Endothelial cell of umbilical vein (primary cell): ENCODE measurements around the gene HTRA2. TPM values are rescaled to one million over a fixed set of nuclear protein-coding genes. Genes with fewer than 3 reads are reported as not detected.
"Not testable (repeated sequence)": the region's sequence is repeated elsewhere in the genome, so short reads cannot be mapped to it uniquely, and the experiment has no call there.

ENCODE experiments used
- BruUV-seq: library from RNA; stranded (reverse); fragments of 400-500 nt; replicated peaks from 2 replicates; lab custom pipeline; 2021; lab: Mats Ljungman, UMichigan
- CTCF ChIA-PET: fragments of 300-600, 350-600 bp; sonication (Branson Sonifier 250); formaldehyde crosslinking; loops from one replicate; lab custom pipeline; 2021; ENCODE audit warnings: antibody characterized with exemption, inconsistent platforms; lab: Charles Lee
- POLR2A ChIA-PET: fragments of 300-600, 350-600 bp; sonication (Branson Sonifier 250); formaldehyde crosslinking; loops from one replicate; lab custom pipeline; 2021; ENCODE audit warnings: antibody characterized with exemption, inconsistent platforms; lab: Charles Lee
- DNase-seq: peaks from one replicate; pipeline ENCODE4 v3.0.0-alpha.2; 2011; ENCODE audit warnings: low read depth, low spot score
- FAIRE-seq: peaks from 2 replicates; lab custom pipeline; 2011; peaks lifted over from hg19 to GRCh38; lab: Jason Lieb, UNC
- H2AFZ ChIP-seq: 2 replicates; pipeline ENCODE4 v1.6.0; 2012; ENCODE audit warnings: low read depth, low read length, control low read depth, inconsistent platforms
- H3K27ac ChIP-seq: 2 replicates; pipeline ENCODE4 v1.5.1; 2011; ENCODE audit warnings: low read depth, mild to moderate bottlenecking, control low read depth, low read length, moderate library complexity; ENCODE audit not compliant: insufficient read depth
- H3K27me3 ChIP-seq, 2 experiments: 2 replicates each; pipeline versions ENCODE4 v1.6.0 to v1.6.1; 2011; ENCODE audit warnings: low read length in 2 of 2, mixed read lengths in 1 of 2; ENCODE audit not compliant: control insufficient read depth in 2 of 2, insufficient read depth in 2 of 2
- H3K36me3 ChIP-seq, 2 experiments: 2 replicates in 1 of 2; 3 replicates in 1 of 2; pipeline ENCODE4 v1.5.1; 2011; ENCODE audit warnings: low read length in 2 of 2, mild to moderate bottlenecking in 1 of 2, moderate library complexity in 1 of 2; ENCODE audit not compliant: control insufficient read depth in 2 of 2, insufficient read depth in 2 of 2; ENCODE audit errors: extremely low read depth in 1 of 2
- H3K4me1 ChIP-seq: 3 replicates; pipeline ENCODE4 v1.5.1; 2011; ENCODE audit warnings: mild to moderate bottlenecking, low read length; ENCODE audit not compliant: control insufficient read depth, insufficient read depth; ENCODE audit errors: extremely low read depth
- H3K4me2 ChIP-seq: 2 replicates; pipeline ENCODE4 v1.6.1; 2011; ENCODE audit warnings: low read length, control low read depth, mixed read lengths; ENCODE audit not compliant: insufficient read depth
- H3K4me3 ChIP-seq, 3 experiments: fragments of 200-600 bp in 1 of 3; sonication (generic), shearing (Covaris generic) in 1 of 3; replicated peaks in 1 of 3; 2 replicates each; pipeline ENCODE4 v1.5.1; 2011 to 2016; ENCODE audit warnings: control low read depth in 3 of 3, low read length in 3 of 3, mild to moderate bottlenecking in 2 of 3, inconsistent platforms in 1 of 3, low read depth in 1 of 3, moderate library complexity in 1 of 3; ENCODE audit not compliant: insufficient read depth in 1 of 3
- H3K79me2 ChIP-seq: 2 replicates; pipeline ENCODE4 v1.6.0; 2012; ENCODE audit warnings: low read length, inconsistent platforms; ENCODE audit not compliant: control insufficient read depth, insufficient read depth
- H3K9ac ChIP-seq: replicated peaks from 2 replicates; pipeline ENCODE3; 2011; ENCODE audit warnings: low read length, control low read depth; ENCODE audit not compliant: insufficient read depth; ENCODE audit errors: extremely low read depth
- H3K9me1 ChIP-seq: replicated peaks from 3 replicates; pipeline ENCODE4 v1.6.0; 2011; ENCODE audit warnings: mild to moderate bottlenecking, low read length; ENCODE audit not compliant: control insufficient read depth, insufficient read depth; ENCODE audit errors: extremely low read depth
- H3K9me3 ChIP-seq: replicated peaks from 2 replicates; pipeline ENCODE4 v1.5.1; 2012; ENCODE audit warnings: low read length, inconsistent platforms; ENCODE audit not compliant: control insufficient read depth, insufficient read depth
- H4K20me1 ChIP-seq: replicated peaks from 2 replicates; pipeline ENCODE3; 2011; ENCODE audit warnings: mild to moderate bottlenecking, low read length; ENCODE audit not compliant: control insufficient read depth, insufficient read depth; ENCODE audit errors: extremely low read depth
- EZH2 ChIP-seq: IDR thresholded peaks from 2 replicates; pipeline ENCODE4 v1.6.1; 2012; ENCODE audit warnings: borderline replicate concordance, low read depth, mild to moderate bottlenecking, moderate library complexity, low read length, inconsistent platforms; ENCODE audit not compliant: severe bottlenecking
- FOS ChIP-seq: IDR thresholded peaks from 2 replicates; pipeline ENCODE4 v1.6.1; 2011; ENCODE audit warnings: mild to moderate bottlenecking, low read length, moderate library complexity, borderline replicate concordance; ENCODE audit not compliant: insufficient read depth
- GATA2 ChIP-seq: IDR thresholded peaks from 2 replicates; pipeline ENCODE4 v1.7.0; 2011; ENCODE audit warnings: low read depth, mild to moderate bottlenecking, moderate library complexity, mixed read lengths, low read length; ENCODE audit not compliant: insufficient read length, insufficient read depth
- JUN ChIP-seq: IDR thresholded peaks from 2 replicates; pipeline ENCODE4 v1.6.1; 2011; ENCODE audit warnings: borderline replicate concordance, low read depth; ENCODE audit not compliant: insufficient read length, insufficient read depth
- MYC ChIP-seq: IDR thresholded peaks from one replicate; pipeline ENCODE4 v1.6.1; 2011; ENCODE audit warnings: mild to moderate bottlenecking, low read depth, low read length
- POLR2A ChIP-seq: IDR thresholded peaks from 2 replicates; pipeline ENCODE4 v1.6.1; 2012; ENCODE audit warnings: low read depth, mild to moderate bottlenecking, control low read depth, low read length
- POLR2AphosphoS5 ChIP-seq: IDR thresholded peaks from 2 replicates; pipeline ENCODE4 v1.6.1; 2012; ENCODE audit warnings: low read depth, mild to moderate bottlenecking, control low read depth, low read length, moderate library complexity; ENCODE audit not compliant: insufficient read depth
- dilution Hi-C: fragments of 300-500 bp; cut with MboI; formaldehyde crosslinking; loops from one replicate; pipeline ENCODE4 v1.15.0; 2019; ENCODE audit warnings: low sequenced_read_pairs; ENCODE audit not compliant: extremely low pct_ligation_motif_present
- intact Hi-C: fragments of 100-400 bp; cut with micrococcal nuclease; formaldehyde crosslinking; loops from one replicate; pipeline ENCODE4 v1.10.0; 2022
- polyA plus RNA-seq, 4 experiments: library from polyadenylated mRNA; depleted of rRNA in 3 of 4; stranded (reverse) in 3 of 4; unstranded in 1 of 4; fragments of >200 nt; gene quantifications; 2 replicates each; pipeline versions ENCODE4 v1.2.1 to v1.2.3, GENCODE V29; 2011 to 2012; ENCODE audit warnings: missing spikeins in 1 of 4
- total RNA-seq: library from RNA; stranded (reverse); gene quantifications from 2 replicates; pipeline ENCODE4 v1.2.3, GENCODE V29; 2021
- TF ChIP-seq, protein P1 (sequence below), 2 donors: IDR thresholded peaks; 1 replicate in 1 of 2; 2 replicates in 1 of 2; pipeline ENCODE4 v1.5.1; 2011; ENCODE audit warnings: low read length in 2 of 2, mild to moderate bottlenecking in 2 of 2, moderate library complexity in 2 of 2, control low read depth in 1 of 2, inconsistent platforms in 1 of 2, low read depth in 1 of 2; ENCODE audit not compliant: insufficient read depth in 1 of 2; ENCODE audit errors: extremely low read depth in 1 of 2
- TF ChIP-seq, protein P2 (sequence below): IDR thresholded peaks from 2 replicates; pipeline ENCODE4 v1.6.1; 2011; ENCODE audit not compliant: insufficient read depth, insufficient read length

The HTRA2 gene
- total and polyA plus RNA-seq, 2 donors (not counting 3 experiments of a cell fraction or from before 2014, with no cell fraction given), result 34.3 to 54.1 TPM

DNA sequence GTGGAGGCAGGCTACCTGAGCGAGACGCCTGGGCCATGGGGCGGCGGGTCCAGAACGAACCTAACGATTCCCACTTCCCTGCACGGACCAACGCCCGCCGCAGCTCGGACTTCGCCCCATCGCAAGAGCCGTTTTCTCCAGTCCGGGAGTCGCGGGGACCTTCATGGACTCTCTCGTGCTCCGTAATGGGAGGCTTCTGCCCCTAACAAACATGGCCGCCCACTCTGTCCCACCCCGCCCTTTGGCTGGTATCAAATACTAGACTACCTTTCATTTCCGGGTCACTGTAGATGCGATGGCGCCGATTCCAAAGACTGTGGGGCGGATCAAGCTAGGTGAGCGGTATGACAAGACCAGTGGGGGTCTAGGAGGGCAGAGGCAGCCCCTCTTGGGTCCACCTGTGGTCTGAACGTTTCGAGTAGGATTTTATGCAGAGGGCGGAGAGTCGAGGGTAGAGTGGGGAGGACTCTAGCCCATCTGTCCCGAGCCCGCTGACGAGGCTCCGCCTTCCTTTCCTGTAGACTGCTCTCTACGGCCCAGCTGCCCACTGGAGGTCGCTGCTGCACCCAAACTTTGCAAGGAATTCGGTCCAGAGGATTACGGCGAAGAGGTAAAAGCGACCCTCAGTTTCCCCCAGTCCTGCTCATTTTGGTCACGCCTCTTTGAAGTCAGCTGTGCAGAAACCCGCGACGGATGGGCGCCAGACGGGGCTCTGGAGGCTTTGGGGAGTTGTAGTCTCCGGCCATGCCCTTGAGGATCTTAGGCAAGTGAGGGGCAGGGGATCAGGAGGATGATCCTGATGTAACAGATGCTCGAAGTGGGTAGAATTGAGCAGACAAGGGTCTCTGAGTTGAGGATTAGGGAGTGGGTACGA lies 46.7 kb upstream of the HTRA2 start, which contains the start of the genes CCDC142 and TTC31:
TSS of gene CCDC142 (minus strand) at position 198 of the 874 bp plus-strand sequence. CDS start at position 37, 161 bp downstream.
TSS of gene TTC31 (plus strand) at position 281 of the 874 bp plus-strand sequence. CDS start at position 296, 15 bp downstream.
- POLR2A ChIA-PET, result interaction anchor here (0.6 to 0.7 kb wide), 2 partner anchors 10 to 707 kb away, joined by 3 to 19 read pairs; partner anchors contain the start of gene MRPL53
- peak within 1 kb of the TSS; percentile 36 for H3K27ac ChIP-seq
- peaks cover 0 to 3% of the 10 kb centered on the region in 2 experiments for H3K36me3 ChIP-seq
- peak within 1 kb of the TSS; percentile 68 for H3K4me2 ChIP-seq
- no peaks in the 10 kb centered on the region for H4K20me1 ChIP-seq
- CTCF ChIA-PET, result interaction anchor here (0.8 to 5.6 kb wide), 19 partner anchors 10 to 233 kb away, joined by 3 to 82 read pairs (median 6); partner anchors contain the start of genes AUP1, DQX1, HTRA2 and INO80B
- intact Hi-C loops (loop anchor here (1.0 kb wide), 9 partner anchors 11 to 104 kb away; partner anchors contain the start of genes AUP1, HTRA2, INO80B and MRPL53), dilution Hi-C loops (no loop called here)
- H2AFZ ChIP-seq, result peak within 1 kb of the TSS; percentile 93
- peaks cover 16% of the 10 kb centered on the region for H3K79me2 ChIP-seq
- DNase-seq (peak; percentile 97), FAIRE-seq (peak; percentile 99)
- H3K27me3 ChIP-seq, result no peaks in the 10 kb centered on the region
- BruUV-seq, result TSS peak; percentile 74
- H3K4me3 ChIP-seq, result peak within 1 kb of the TSS; percentile 6 to 79 (median 66)
- no peaks in the 10 kb centered on the region for H3K9me3 ChIP-seq
- peaks cover 13% of the 10 kb centered on the region for H3K4me1 ChIP-seq
- H3K9me1 ChIP-seq, result no peaks in the 10 kb centered on the region
- H3K9ac ChIP-seq, result peak within 1 kb of the TSS; percentile 68
- TF ChIP-seq JUN, result no peak
- no peak for TF ChIP-seq EZH2
- no peak for TF ChIP-seq POLR2AphosphoS5
- no peak for TF ChIP-seq MYC
- TF ChIP-seq, protein P1, sequence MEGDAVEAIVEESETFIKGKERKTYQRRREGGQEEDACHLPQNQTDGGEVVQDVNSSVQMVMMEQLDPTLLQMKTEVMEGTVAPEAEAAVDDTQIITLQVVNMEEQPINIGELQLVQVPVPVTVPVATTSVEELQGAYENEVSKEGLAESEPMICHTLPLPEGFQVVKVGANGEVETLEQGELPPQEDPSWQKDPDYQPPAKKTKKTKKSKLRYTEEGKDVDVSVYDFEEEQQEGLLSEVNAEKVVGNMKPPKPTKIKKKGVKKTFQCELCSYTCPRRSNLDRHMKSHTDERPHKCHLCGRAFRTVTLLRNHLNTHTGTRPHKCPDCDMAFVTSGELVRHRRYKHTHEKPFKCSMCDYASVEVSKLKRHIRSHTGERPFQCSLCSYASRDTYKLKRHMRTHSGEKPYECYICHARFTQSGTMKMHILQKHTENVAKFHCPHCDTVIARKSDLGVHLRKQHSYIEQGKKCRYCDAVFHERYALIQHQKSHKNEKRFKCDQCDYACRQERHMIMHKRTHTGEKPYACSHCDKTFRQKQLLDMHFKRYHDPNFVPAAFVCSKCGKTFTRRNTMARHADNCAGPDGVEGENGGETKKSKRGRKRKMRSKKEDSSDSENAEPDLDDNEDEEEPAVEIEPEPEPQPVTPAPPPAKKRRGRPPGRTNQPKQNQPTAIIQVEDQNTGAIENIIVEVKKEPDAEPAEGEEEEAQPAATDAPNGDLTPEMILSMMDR (IDR thresholded peaks at IDR 0.05; ENCODE audit: extremely low read depth in 1 of 2, insufficient read depth in 1 of 2, low read depth in 1 of 2, low read length in 2 of 2), result peak; percentile 89 to 93
- TF ChIP-seq FOS, result no peak
- no peak for TF ChIP-seq GATA2
- TF ChIP-seq POLR2A, result peak; percentile 55
- TF ChIP-seq, protein P2, sequence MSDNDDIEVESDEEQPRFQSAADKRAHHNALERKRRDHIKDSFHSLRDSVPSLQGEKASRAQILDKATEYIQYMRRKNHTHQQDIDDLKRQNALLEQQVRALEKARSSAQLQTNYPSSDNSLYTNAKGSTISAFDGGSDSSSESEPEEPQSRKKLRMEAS, result no peak

DNA sequence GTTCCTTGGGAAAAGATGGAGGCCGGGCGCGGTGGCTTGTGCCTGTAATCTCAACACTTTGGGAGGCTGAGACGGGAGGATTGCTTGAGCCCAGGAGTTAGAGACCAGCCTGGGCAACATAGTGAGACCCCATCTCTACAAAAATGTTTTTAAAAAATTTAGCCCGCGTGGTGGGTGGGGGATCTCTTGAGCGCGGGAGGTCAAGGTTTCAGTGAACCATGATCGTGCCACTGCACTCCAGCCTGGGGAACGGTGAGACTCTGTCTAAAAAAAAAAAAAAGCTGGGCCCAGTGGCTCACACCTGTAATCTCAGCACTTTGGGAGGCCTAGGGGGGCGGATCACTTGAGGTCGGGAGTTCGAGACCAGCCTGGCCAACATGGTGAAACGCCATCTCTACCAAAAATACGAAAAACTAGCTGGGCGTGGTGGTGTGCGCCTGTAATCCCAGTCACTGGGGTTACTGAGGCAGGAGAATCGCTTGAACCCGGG lies 46.0 kb upstream of the HTRA2 start:
- CTCF ChIA-PET, result interaction anchor here (1.5 to 5.6 kb wide), 9 partner anchors 10 to 104 kb away, joined by 3 to 82 read pairs (median 10); partner anchors contain the start of genes AUP1, DQX1, HTRA2 and MRPL53
- H3K9me1 ChIP-seq, FAIRE-seq, DNase-seq, H3K36me3 ChIP-seq, dilution Hi-C loops, H3K27me3 ChIP-seq, H3K27ac ChIP-seq, H3K9me3 ChIP-seq, POLR2A ChIA-PET, H4K20me1 ChIP-seq, BruUV-seq: not testable (repeated sequence)
- peak overlapping the region; percentile 68 for H3K9ac ChIP-seq
- peak overlapping the region; percentile 6 to 79 (median 66) for H3K4me3 ChIP-seq
- peak overlapping the region; percentile 81 for H2AFZ ChIP-seq
- H3K4me2 ChIP-seq, result peak overlapping the region; percentile 65
- intact Hi-C loops, result loop anchor here (1.0 kb wide), 6 partner anchors 15 to 104 kb away; partner anchors contain the start of genes AUP1, HTRA2, INO80B and PCGF1
- peaks cover 16% of the 10 kb centered on the region for H3K79me2 ChIP-seq
- peaks cover 13% of the 10 kb centered on the region for H3K4me1 ChIP-seq
